IPS DF 19.7 (cell line): ENCODE measurements around the gene PRDM2.
"Not testable (repeated sequence)": the region's sequence is repeated elsewhere in the genome, so short reads cannot be mapped to it uniquely, and the experiment has no call there.

Experiments
- DNase-seq: peaks from one replicate; pipeline ENCODE4 v3.0.0-alpha.2; 2013; ENCODE audit warnings: low read depth, low spot score

PRDM2 gene

DNA sequence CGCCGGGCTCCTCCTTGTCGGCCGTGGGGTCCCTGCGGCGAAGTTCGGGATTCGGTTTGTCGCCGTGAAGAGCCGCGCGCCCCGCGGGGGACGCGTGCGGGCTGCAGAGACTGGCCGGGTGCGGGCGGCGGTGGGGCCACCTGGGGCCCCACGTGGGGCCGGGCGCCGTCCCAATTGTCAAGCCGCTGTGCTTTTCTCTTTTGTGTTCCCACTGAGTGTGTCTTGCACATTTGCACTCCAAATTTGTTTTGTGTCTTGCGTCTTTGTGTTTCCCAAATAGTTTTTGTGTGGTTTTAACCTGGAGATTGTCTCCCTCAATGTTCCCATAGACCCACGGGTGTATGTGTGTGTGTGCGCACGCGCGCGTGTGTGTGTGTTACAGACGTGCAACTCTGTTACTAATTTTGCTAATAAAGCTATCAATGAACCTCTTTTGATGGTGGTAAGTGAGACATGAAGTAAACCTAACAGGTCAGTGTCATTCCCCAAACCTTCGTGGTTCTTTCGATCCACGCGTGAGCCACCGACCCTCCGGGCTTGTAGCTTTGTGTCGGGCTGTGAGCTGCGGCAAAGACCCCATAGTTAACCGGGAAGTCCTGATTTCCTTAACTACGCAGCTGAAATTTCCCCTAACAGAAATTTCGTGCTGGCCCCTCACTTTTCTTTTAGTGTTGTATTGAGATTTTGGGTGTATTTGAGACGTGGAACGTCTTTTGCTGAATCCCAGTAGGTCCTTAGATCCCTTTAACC is 708 bp downstream of the PRDM2 start:
- DNase-seq = no peak

DNA sequence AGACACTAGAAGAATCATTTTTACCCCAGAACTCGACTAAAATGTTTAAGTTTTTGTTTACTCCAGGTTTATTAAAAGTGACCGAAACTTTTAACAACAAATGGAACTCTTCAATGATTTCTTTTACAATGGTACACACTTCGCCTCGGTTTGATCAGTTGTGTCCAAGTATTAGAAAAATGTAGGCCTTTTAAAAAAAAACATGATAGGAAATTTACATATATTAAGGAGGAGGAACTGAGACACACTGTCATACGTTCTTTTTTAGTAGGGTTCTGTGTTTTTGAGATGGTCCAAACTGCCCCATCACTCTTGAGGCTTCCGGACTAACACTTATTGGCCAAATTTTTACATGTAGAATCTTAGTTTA is 1.3 kb downstream of the PRDM2 start:
- no peak for DNase-seq

DNA sequence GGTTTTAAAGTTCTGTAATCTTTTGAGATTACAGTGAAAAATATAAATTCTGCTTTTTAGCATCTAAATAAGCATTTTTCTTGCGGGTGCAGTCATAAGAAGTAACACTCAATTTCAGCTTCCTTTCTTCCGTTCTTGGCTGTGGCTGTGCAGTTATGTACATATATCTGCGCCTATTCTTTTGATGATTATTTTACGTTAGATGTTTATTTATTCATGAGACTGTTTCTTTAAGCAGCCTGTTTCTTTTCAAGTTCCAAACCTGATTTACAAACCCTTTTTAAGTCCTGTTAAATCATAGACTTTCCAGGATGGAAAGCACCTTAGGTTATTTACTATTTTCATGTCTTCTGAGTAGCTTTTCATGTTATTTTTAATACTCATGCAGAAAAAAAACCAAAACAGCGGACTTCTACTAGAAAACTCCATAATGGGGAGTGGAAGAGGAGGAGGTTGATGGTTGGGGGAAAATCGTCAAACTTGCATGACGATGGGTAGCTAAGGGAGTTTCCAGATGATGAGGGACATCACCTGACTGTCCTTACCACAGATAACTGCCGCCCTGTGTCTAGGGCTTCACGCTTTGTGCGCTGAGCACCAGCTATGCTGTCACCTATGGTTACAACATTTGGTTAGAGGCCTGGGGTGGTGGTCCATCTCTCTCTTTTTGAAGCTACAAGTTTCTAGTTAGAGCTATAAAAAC is 2.6 kb downstream of the PRDM2 start:
- no peak for DNase-seq

DNA sequence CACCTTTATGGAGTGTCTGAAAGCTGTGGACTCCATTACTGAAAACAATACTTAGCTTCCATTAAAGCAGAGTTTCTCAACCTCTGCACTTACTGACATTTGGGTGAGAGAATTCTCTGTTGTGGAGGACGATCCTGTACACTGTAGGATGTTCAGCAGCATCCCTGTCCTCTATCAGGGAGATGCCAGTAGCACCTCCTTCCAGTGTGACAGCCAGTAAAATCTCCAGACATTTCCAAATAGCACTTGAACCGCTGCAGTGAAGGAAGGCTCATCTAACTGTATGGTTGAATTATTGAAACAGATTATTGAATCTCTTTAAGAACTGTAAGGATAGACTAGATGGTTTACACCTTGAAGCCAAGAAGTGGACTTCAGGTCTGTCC is 3.1 kb downstream of the PRDM2 start:
- no peak for DNase-seq

DNA sequence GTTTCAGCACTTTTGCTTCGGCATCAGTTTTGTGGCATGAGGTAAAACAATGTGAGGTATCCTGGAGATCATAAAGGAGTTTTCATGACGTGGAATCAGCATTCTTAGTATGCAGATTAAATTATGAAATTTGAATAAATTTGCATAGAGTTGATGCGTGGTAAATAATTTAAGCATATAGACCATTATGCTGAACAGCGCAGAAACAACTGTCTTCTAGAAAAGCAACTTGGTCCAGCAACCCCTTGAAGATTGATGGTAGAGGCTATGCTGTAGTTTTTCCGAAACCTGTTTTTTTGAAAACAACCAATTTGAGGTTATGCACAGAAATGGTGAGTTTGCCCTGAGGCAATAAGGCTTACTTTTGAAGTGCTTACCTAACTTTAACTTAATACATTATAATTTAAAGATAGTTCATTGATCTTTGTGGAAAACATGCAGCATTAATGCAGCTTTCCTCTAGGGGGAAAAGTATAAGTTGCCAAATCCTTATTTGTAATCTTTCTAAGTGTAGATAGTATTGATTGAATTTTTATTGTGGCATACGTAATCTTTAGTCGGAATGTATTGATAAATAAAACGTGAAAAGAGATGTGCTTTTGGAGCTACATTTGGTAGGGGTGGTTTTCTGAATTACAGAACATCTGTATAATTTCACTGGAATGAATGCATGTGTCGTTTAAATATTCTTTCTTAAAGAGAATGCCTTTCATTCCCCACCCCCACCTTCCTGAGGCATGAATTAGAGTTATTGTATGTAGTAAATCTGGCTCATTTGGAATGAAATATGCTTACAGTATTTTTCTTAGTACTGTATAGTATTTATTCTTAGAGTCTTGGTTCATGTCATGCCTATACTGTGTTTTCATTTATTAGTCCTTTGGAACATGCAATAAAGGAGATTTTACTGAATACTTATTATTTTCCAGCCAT is 3.8 kb downstream of the PRDM2 start:
- DNase-seq = no peak

DNA sequence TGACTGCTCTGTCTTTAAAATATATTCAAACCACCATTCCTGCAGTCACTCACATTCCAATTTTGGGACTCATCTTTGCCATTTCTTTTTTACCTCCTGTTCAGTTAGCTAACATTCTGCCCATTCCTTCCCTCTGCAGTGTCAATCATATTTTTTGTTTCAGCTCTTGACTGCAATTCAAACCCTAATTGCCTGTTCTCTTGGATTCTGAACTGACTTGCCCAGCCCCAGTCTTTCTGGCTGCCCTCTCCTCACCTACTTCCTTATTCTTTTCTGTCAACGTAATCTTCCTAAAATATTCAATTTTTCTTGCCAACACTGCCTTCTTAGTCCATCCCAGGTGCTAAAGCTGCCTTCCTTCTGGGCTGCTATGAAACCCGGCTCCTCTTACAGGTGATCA is 6.1 kb downstream of the PRDM2 start:
- no peak for DNase-seq

DNA sequence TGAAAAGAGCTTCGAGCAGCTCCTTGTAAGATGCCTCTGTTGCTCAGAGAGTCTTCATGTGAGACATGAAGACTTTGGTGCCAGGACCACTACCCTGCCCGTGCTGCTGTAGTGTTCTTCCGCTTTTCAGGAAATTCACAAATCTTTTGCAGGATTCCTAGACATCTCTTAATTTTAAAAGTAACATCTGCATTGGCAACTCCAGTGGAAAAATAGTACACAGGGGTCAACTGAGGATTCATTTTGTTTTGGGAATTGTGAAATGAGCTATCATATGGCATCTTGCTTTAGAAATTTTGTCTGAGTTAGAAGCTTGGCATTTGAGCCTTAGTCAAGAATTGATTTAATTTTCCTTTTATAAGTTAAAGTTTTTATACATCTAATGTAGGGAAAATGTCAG is 7.2 kb downstream of the PRDM2 start:
- DNase-seq = no peak

DNA sequence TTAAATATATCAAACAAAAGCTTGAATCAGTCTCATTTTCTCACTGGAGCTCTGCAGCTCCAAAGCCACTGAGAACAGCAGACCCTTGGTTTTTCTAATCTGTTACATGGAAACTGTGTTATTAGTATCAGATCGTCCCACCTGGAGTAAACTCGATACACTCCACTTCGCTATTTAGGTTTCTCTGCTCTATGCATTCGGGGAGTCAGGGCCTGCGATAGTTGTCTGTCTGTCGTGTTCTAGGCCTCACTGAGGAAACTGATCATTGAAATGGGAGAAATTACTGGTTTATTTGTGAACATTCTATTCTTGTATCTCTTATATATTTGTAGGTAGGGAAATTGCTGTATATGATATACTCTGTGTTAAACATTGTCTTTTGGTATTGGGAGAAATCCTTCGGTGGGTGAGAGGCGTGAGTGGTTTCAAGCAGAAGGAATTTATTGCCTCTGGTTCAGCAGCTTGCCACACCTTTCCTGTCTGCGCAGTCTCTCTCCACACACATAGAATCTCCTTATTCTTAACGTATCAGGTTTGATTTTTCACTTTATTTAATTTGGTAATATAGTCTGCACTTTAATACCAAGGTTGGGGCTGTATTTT is 8.5 kb downstream of the PRDM2 start:
- DNase-seq = no peak

DNA sequence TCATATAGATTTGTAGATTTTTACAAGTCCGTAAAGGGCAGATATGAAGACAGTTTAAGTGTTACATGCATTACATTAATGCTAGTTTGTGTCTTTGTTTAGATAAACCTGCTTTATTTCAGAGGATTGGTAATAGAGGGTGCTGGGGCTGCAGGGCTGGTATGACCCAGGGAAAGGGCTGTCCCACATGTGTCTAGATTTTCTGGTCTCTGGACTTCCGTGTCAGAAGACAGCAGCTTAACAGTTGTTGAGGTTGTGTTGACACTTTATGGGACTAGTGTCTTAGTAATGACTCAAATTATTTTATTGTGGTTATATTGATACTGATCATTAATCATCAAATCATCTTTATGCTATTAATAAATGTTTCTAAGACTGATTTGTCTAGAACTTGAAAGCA is 10.1 kb downstream of the PRDM2 start:
- DNase-seq = no peak

DNA sequence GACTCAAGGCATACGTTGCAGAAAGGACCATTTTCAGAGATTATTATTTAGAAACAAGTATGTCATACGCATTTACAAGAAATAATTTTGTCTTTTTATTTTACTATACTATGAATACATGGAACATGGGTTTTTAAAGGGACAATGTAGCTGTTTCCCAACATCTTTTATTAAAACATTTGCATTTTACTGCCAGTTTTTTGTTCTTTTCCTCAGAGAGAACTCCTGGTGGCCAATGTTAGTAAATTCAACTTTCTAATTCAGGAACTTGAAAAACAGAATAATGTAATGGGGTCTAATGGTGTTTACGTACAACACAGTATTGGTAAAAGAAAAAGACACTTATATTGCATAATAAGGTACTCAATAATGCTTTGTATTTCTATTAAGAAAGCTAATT is 14.9 kb downstream of the PRDM2 start:
- no peak for DNase-seq

DNA sequence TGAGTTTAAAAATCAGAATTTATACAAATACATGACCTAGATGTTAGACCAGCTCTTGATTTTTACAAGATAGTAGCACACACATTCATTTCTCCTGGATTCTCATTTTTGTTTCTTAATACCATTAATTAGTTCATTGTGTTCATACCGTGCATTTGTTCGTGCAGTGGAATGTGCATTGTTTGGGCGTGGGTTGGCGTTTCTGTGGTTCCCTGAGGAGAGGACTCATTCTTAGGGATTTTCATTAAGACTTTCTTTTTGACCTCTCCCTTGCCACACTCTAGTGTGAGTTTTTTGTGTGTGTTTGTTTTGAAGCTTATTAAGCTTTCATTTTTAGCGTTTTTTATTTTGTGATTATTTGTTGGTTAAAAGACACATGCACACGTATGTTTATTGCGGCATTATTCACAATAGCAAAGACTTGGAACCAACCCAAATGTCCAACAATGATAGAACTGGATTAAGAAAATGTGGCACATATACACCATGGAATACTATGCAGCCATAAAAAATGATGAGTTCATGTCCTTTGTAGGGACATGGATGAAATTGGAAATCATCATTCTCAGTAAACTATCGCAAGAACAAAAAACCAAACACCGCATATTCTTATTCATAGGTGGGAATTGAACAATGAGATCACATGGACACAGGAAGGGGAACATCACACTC is 15.8 kb downstream of the PRDM2 start:
- DNase-seq = not testable (repeated sequence)

DNA sequence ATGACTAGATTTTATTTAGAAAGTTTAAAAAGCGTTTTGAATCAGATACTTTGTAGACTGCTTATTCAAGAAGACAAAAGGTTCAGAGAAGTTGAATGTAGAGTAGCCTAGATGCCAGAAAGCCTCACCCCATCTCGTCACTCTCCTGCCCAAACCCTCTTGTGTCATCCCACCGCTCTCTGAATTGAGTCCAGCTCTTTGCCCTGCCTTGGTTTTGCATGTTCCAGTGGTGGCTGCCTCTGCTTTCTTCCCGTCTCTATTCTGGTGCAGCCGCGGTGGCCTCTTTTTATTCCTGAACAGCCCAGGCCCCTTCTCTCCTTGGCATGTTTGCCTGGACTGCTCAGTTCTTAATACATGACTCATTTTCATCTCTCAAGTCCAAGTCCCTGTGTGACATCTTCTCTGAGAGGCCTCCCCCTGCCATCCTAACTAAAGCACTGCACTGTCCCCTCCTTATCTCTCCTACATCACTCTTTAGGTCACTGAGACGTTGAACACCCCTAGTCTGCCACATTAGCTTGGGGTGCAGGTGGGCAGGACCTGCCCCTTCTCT is 22.9 kb downstream of the PRDM2 start:
- no peak for DNase-seq

DNA sequence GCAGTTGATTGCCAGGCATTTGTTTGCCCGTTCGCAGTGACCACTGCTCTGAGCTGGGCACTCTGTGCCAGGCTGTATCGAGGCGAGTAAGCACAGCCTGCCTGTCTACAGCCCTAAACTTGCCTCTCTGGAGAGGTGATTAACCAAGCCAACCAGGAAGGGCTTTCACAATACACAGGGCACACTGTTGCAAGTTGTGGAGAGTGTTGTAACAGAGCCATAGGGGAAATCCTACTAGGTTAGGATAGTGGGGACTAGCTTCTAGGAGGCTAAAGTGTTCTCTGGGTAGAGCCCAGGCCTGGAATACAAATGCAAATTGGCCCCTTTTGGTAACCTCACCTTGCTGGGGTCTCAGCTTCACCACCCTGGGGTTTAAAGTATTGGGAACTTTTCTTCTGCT is 23.8 kb downstream of the PRDM2 start:
- DNase-seq = no peak

DNA sequence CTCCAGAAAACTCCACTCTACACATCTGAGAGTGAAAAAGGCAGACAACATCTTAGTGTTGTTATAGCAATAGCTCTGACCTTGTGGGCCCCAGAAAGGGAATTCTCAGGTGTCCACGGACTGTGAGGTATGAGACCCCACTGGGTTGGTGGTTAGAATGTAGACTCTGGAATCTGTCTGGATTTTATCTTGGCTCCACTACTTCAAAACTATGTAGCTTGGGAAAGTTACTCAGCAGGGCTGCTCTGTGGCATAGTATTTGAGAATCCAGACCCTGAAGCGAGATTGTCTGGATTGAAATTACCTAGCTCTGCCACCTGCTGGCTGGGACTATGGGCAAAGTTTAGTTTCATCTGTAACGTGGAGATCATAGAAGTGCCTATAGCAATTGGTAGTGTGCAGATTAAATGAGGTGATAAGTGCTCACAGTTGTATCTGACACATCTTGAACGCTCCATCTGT is 25.8 kb downstream of the PRDM2 start:
- no peak for DNase-seq

DNA sequence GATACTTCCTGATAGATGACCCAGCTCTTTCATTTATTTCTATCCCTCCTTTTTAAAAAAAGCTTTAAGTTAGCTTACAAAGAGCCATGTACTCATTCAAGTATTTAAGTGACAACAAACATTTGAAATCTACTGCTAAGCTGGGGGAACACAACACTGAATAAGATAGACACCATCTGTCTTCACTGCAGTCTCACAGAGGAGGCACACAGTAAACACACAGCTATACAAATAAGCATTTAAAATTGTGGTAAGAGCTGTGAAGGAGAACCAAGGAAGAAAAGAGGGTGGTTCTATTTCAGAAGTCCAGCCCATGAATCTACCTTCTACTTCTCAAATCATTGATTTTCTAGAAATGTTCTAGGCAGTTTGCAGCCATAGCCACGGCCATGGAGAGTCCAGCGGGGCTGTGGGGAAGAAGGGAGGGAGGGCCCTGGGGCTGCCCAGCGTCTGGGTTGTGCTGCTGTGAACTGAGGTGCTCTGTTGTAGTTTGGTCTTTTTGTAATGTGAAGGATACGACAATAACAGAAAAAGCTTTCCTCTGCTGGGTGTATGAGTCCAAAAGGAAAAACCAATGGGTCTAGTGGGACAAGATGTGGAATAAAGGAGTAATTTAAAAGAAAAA is 28.2 kb downstream of the PRDM2 start:
- DNase-seq = no peak

DNA sequence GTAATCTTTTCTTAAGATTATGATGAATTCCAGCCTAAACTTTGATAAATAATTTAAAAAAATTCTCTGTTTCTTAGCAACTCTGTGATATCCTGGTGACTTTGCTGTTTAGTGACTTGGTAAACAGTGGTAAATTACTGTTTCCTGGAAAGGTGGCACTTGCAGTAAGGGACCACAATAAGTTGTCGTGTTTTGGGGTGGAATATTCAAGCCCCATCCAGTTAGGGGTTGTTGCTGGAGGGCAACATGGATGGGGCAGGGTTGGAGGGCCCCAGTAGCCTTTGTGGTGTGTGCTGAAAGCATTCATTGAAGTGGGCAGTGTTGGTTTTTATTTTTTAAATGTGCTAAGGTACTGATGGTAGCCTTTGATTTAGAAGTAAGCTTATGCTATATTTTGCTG is 30.3 kb downstream of the PRDM2 start:
- DNase-seq = no peak

DNA sequence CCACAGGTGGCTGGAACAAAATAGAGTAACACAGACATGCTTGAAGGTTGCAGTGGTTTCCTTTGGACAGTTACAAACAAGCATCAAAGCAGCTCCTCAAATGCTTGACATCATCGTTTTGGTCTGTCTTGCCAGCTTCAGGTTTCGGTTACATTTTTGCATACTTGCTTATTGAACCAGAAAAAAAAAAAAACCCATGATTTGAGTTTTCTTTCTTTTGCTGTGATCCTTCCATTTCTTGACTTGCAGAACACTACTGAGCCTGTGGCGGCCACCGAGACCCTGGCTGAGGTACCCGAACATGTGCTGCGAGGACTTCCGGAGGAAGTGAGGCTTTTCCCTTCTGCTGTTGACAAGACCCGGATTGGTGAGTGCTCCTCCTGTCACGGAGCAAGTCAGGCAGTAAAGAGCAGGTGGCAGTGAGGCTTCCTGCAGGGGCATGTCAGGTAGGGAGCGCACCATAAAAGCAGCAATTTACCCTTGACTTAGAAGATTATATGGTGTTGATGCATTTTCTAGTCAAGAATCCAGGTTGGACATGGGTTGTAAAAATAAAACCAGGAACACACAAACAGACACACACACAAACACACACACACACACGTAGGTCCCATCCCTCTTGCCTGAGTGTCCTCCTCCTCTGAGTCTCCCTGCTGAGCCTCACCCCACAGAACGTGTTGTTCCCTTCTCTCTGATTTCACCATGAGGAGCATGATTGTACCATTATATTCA is 30.9 kb downstream of the PRDM2 start:
- no peak for DNase-seq

DNA sequence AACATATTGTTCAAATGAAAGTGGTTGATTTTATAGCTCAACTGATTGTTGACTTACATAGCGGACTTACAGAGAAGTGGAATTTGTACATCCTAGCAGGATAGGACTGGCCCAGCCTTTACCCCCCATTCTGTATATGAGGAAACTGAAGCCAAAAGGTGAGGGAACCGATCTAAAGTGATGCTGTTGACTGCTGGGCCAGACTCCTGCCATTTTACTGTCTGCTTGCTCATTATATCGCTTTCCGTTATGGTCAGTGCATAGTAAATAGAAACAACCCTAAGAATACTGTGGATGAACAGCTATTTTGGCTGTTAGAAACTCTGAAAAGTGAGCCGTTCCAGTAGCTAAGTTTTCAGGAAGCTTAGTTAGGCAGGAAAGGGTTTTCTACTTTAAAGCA is 31.9 kb downstream of the PRDM2 start:
- no peak for DNase-seq

DNA sequence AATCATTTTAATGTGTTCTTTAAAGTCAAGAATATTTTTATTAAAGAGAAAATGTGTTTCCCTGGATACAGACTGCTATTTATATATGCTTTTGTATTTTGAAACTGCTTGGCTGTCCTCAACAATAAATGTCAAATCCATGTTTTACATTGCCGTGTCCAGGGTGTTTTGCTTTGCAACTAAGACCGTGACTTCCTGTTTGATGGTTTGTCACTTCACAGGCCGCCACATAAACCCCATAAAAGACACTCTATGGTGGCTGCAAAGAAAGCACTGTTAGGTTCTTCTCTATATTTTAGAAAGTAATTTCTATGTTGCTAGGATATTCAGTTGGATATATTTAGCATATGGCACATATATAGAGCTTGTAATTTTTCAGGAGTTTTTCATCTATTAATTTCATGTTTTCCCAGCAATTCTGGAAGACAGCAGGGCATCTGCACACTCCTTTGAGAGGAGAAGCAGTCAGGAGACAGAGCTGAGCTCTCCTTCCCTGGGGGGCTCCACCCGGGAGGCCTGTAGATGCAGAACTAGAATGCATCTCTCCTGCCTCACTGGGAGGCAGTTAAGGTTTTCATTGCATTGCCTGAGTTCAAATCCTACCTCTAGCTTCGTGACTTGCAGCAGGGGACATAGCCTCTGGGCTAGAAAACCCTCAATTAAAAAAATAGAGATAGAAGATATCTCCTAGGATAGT is 33.1 kb downstream of the PRDM2 start:
- no peak for DNase-seq
